SK-N-SH treated with all-trans-retinoic acid at 6 μM for 48 hours (cell line): ENCODE measurements around the gene MYO5B.

Experiments
- ATAC-seq: fragments of 200-7000 bp; cut with Tn5 transposase; 3 replicates; pipeline ENCODE4 v1.9.1; 2020; ENCODE audit warnings: mild to moderate bottlenecking, moderate library complexity
- BACH2 ChIP-seq: fragments of 250-450 bp; sonication (Bioruptor Pico); IDR thresholded peaks from 2 replicates; pipeline ENCODE4 v1.9.0; 2021; ENCODE audit warnings: mild to moderate bottlenecking, borderline replicate concordance
- CSDC2 ChIP-seq: fragments of 250-450 bp; sonication (Bioruptor Pico); IDR thresholded peaks from 2 replicates; pipeline ENCODE4 v1.5.0; 2020; ENCODE audit warnings: mild to moderate bottlenecking, moderate library complexity
- ESRRG ChIP-seq: fragments of 250-450 bp; sonication (Bioruptor Pico); IDR thresholded peaks from 2 replicates; pipeline ENCODE4 v1.6.1; 2021; ENCODE audit warnings: mild to moderate bottlenecking
- GLIS3 ChIP-seq: fragments of 250-450 bp; sonication (Bioruptor Pico); IDR thresholded peaks from 2 replicates; pipeline ENCODE4 v1.5.0; 2020; ENCODE audit warnings: mild to moderate bottlenecking, moderate library complexity
- ISL1 ChIP-seq: fragments of 250-450 bp; sonication (Bioruptor Pico); IDR thresholded peaks from 2 replicates; pipeline ENCODE4 v2.1.2; 2022; ENCODE audit warnings: mild to moderate bottlenecking, moderate library complexity
- OSR1 ChIP-seq: fragments of 250-450 bp; sonication (Bioruptor Pico); IDR thresholded peaks from 2 replicates; pipeline ENCODE4 v1.8.0; 2022; ENCODE audit warnings: moderate library complexity, mild to moderate bottlenecking, inconsistent platforms
- PPARA ChIP-seq: fragments of 250-450 bp; sonication (Bioruptor Pico); IDR thresholded peaks from 2 replicates; pipeline ENCODE4 v1.5.0; 2020; ENCODE audit warnings: mild to moderate bottlenecking, borderline replicate concordance
- RARB ChIP-seq: fragments of 250-450 bp; sonication (Bioruptor Pico); IDR thresholded peaks from 2 replicates; pipeline ENCODE4 v1.8.0; 2021; ENCODE audit warnings: mild to moderate bottlenecking, moderate library complexity
- SNAI2 ChIP-seq: fragments of 250-450 bp; sonication (Bioruptor Pico); IDR thresholded peaks from 2 replicates; pipeline ENCODE4 v1.5.0; 2020; ENCODE audit warnings: mild to moderate bottlenecking, moderate library complexity
- TCF4 ChIP-seq: fragments of 250-450 bp; sonication (Bioruptor Pico); IDR thresholded peaks from 2 replicates; pipeline ENCODE4 v1.8.0; 2021; ENCODE audit warnings: mild to moderate bottlenecking, moderate library complexity, borderline replicate concordance
- TOX ChIP-seq: fragments of 250-450 bp; sonication (Bioruptor Pico); IDR thresholded peaks from 2 replicates; pipeline ENCODE4 v1.8.0; 2021; ENCODE audit warnings: mild to moderate bottlenecking, moderate library complexity, borderline replicate concordance
- TSHZ2 ChIP-seq: fragments of 250-450 bp; sonication (Bioruptor Pico); IDR thresholded peaks from 2 replicates; pipeline ENCODE4 v1.5.0; 2020; ENCODE audit warnings: mild to moderate bottlenecking, moderate library complexity
- ZC3H10 ChIP-seq: fragments of 250-450 bp; sonication (Bioruptor Pico); IDR thresholded peaks from 2 replicates; pipeline ENCODE4 v1.5.1; 2021; ENCODE audit warnings: mild to moderate bottlenecking, moderate library complexity
- ZFP30 ChIP-seq: fragments of 450-650 bp; formaldehyde crosslinking; IDR thresholded peaks from 2 replicates; pipeline ENCODE4 v1.5.0; 2022; ENCODE audit warnings: mild to moderate bottlenecking, moderate library complexity
- ZNF565 ChIP-seq: fragments of 450-650 bp; formaldehyde crosslinking; conservative IDR thresholded peaks from 2 replicates; pipeline ENCODE4 v1.5.0; 2020; ENCODE audit warnings: low read depth, mild to moderate bottlenecking, moderate library complexity
- ZNF70 ChIP-seq: fragments of 450-650 bp; formaldehyde crosslinking; IDR thresholded peaks from 2 replicates; pipeline ENCODE4 v1.5.0; 2020; ENCODE audit warnings: mild to moderate bottlenecking, moderate library complexity
- ZNF8 ChIP-seq: fragments of 450-650 bp; formaldehyde crosslinking; IDR thresholded peaks from 2 replicates; pipeline ENCODE4 v1.5.0; 2020; ENCODE audit warnings: mild to moderate bottlenecking, moderate library complexity
- TF ChIP-seq, protein P1 (sequence below): fragments of 250-450 bp; sonication (Bioruptor Pico); IDR thresholded peaks from 2 replicates; pipeline ENCODE4 v1.8.0; 2021; ENCODE audit warnings: low read depth, mild to moderate bottlenecking, moderate library complexity, borderline replicate concordance
- TF ChIP-seq, protein P2 (sequence below): fragments of 250-450 bp; sonication (Bioruptor Pico); IDR thresholded peaks from 2 replicates; pipeline ENCODE4 v1.5.1; 2021; ENCODE audit warnings: mild to moderate bottlenecking, moderate library complexity
- TF ChIP-seq, protein P3 (sequence below): fragments of 250-450 bp; sonication (Bioruptor Pico); IDR thresholded peaks from 2 replicates; pipeline ENCODE4 v1.5.1; 2020; ENCODE audit warnings: low read depth, mild to moderate bottlenecking, moderate library complexity

The MYO5B gene

DNA sequence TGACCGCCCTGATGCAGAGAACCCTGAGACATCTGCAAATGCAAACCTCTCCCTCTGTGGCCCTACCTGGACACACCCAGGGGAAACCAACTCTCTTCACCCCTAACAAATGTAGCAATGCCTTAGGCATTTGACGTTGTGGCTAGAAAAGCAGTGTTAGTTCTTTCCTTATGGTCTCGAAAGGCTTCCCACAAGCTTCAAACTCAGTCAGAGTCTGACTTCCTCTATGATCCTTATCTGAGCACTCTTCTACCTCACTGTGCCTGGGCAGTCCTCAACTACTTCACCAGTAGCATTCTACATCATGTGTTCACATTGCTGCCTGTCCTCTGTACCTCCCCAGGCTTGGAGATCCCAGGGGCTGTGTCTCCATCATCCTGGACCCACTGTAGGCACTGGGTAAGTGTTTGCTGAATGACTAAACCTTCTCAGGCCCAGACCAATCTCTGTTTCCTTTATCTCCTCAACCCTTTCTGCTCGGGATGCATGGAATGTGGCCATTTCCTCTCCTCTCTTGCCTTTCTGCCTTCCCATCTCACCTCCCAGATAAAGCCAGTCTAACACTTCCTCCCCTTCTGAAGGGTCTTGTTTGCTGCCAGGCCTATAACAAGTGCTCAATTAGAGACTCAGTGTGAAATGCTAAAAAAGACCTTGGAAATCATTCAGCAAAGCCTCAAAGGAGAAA lies 289.9 kb downstream of the MYO5B start:
- no peak for ATAC-seq
- no peak for TF ChIP-seq TCF4 (CRISPR knock-in tag)
- TF ChIP-seq ZC3H10 (CRISPR knock-in tag), result no peak
- no peak for TF ChIP-seq ZFP30 (CRISPR knock-in tag)
- no peak for TF ChIP-seq OSR1 (CRISPR knock-in tag)
- TF ChIP-seq RARB (CRISPR knock-in tag), result no peak
- TF ChIP-seq, protein P1, sequence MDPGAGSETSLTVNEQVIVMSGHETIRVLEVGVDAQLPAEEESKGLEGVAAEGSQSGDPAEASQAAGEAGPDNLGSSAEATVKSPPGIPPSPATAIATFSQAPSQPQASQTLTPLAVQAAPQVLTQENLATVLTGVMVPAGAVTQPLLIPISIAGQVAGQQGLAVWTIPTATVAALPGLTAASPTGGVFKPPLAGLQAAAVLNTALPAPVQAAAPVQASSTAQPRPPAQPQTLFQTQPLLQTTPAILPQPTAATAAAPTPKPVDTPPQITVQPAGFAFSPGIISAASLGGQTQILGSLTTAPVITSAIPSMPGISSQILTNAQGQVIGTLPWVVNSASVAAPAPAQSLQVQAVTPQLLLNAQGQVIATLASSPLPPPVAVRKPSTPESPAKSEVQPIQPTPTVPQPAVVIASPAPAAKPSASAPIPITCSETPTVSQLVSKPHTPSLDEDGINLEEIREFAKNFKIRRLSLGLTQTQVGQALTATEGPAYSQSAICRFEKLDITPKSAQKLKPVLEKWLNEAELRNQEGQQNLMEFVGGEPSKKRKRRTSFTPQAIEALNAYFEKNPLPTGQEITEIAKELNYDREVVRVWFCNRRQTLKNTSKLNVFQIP (CRISPR knock-in tag), result no peak
- TF ChIP-seq TSHZ2 (CRISPR knock-in tag), result no peak
- TF ChIP-seq, all 23 proteins: peak for 0

DNA sequence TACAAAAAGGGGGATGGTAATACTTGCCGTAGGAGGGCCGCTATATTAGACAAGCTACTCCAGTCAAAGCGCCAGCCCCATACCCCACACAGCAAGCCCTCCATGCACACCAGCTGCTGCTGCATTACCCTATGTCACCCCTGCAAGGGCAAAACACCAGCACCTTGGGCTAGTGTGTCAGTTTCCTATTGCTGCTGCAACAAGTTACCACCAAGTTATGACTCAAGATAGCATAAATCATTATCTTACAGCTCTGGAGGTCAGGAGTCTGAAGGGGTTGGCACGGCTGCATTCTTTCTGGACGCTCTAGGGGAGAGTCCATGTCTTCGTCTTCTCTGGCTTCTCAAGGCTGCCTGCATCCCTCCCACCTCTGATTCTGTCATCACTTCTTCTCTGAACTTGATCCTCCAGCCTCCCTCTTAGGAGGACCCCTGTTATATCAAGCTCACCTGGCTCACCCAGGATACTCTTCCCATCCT lies 293.0 kb downstream of the MYO5B start:
- no peak for TF ChIP-seq ESRRG (CRISPR knock-in tag)
- TF ChIP-seq SNAI2 (CRISPR knock-in tag), result no peak
- TF ChIP-seq ZFP30 (CRISPR knock-in tag), result no peak
- TF ChIP-seq ISL1 (CRISPR knock-in tag), result no peak
- TF ChIP-seq, protein P2, sequence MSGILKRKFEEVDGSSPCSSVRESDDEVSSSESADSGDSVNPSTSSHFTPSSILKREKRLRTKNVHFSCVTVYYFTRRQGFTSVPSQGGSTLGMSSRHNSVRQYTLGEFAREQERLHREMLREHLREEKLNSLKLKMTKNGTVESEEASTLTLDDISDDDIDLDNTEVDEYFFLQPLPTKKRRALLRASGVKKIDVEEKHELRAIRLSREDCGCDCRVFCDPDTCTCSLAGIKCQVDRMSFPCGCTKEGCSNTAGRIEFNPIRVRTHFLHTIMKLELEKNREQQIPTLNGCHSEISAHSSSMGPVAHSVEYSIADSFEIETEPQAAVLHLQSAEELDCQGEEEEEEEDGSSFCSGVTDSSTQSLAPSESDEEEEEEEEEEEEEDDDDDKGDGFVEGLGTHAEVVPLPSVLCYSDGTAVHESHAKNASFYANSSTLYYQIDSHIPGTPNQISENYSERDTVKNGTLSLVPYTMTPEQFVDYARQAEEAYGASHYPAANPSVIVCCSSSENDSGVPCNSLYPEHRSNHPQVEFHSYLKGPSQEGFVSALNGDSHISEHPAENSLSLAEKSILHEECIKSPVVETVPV (CRISPR knock-in tag), result no peak
- no peak for TF ChIP-seq TSHZ2 (CRISPR knock-in tag)
- TF ChIP-seq RARB (CRISPR knock-in tag), result no peak
- no peak for TF ChIP-seq PPARA (CRISPR knock-in tag)
- TF ChIP-seq ZNF70 (CRISPR knock-in tag), result no peak
- no peak for TF ChIP-seq ZNF565 (CRISPR knock-in tag)
- TF ChIP-seq, protein P3, sequence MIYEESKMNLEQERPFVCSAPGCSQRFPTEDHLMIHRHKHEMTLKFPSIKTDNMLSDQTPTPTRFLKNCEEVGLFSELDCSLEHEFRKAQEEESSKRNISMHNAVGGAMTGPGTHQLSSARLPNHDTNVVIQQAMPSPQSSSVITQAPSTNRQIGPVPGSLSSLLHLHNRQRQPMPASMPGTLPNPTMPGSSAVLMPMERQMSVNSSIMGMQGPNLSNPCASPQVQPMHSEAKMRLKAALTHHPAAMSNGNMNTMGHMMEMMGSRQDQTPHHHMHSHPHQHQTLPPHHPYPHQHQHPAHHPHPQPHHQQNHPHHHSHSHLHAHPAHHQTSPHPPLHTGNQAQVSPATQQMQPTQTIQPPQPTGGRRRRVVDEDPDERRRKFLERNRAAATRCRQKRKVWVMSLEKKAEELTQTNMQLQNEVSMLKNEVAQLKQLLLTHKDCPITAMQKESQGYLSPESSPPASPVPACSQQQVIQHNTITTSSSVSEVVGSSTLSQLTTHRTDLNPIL (CRISPR knock-in tag), result no peak
- no peak for TF ChIP-seq GLIS3 (CRISPR knock-in tag)
- TF ChIP-seq ZC3H10 (CRISPR knock-in tag), result no peak
- no peak for TF ChIP-seq CSDC2 (CRISPR knock-in tag)
- no peak for TF ChIP-seq ZNF8 (CRISPR knock-in tag)
- TF ChIP-seq TOX (CRISPR knock-in tag), result no peak
- no peak for TF ChIP-seq BACH2
- TF ChIP-seq TCF4 (CRISPR knock-in tag), result no peak
- TF ChIP-seq, all 23 proteins: peak for 0

More for the DNA sequence above, 293.0 kb downstream of the MYO5B start:
- no peak for ATAC-seq
